DMS79 (cell line): Measurements from ENCODE around the gene IL32.

ENCODE experiments used
- DNase-seq: peaks from one replicate; lab custom pipeline; 2025; lab: John Stamatoyannopoulos, UW

Gene IL32

DNA sequence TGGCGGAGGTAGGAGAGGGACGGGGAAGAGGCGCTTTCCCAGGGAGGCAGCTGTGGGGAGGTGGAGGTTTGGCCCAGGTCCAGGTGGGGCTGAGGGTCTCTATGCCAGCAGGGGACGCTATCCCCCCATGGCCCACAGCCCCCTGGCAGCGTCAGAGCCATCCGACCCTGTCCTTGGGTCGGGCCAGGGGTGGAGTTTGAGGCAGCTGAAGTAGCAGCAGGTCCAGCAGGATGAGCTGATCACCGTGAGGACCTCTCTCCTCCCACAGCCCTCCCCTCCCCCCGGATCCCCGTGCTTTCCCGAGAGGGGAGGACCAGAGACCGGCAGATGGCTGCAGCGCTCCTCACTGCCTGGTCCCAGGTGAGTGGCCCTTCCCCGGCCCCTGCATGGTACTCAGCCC, 50.1 kb downstream of the IL32 start:
- DNase-seq: no peak

DNA sequence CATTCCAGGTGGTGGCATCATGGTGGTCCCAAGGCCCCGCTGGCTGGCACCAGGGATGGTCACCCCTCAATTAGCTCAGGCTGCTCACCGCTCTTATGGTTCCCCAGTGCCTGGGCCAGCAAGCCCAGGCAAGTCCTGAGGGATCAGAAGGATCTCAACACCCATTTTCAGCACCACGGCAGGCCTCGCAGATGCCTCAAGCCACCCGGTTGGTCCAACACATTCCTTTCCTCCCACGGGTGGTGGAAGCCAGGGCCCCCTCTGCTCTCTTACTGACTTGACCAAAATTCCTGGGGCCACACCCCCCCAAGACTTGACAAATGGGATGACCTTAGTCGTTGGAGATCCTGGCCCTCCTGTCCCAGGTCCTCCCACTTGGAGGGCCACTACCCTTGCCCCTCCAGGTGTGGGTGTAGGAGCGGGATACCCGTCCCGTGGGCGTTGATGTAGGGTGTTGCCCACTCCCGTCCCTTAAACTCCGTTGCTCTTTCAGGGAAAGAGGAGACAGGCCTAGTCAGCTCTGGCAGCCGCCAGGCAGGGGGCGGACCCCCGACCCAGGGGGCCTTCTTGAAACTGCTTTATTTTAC, 52.9 kb downstream of the IL32 start:
- no peak for DNase-seq

DNA sequence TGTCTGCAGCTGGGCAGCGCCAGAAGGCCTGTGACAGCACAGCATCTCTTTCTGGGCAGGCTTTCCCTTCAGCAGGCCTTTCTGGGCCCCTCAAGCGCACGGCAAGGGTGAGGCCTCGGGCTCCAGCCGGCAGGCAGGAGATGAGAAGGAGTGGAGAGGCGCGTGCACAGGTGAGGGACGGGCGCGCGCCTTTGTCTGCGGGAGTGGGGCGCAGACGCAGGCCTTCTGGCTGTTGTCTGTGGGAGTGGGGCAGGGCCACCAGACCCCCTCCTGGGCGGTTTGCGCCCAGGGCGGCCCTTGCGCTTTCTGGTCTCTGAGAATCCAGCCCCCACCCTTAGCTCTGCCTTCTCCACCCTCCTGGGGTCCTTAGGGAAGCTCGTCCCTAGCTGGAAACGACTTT, 53.4 kb downstream of the IL32 start:
- no peak for DNase-seq
